K562 (cell line): ENCODE measurements around the gene LRP2BP. TPM values are rescaled to one million over a fixed set of nuclear protein-coding genes. Genes with fewer than 3 reads are reported as not detected.

ENCODE experiments used
- ATAC-seq: fragments of 200-7000 bp; cut with Tn5 transposase; 3 replicates; pipeline ENCODE4 v1.9.1; 2020; ENCODE audit warnings: moderate library complexity
- BruUV-seq: library from RNA; stranded (reverse); fragments of 400-500 nt; replicated peaks from 2 replicates; lab custom pipeline; 2021; lab: Mats Ljungman, UMichigan
- CTCF ChIA-PET: fragments of 300-600 bp; formaldehyde crosslinking; extraction: SDS; loops from one replicate; lab custom pipeline; 2021; ENCODE audit warnings: low intra/inter-chr PET ratio; lab: Yijun Ruan, JAX
- POLR2A ChIA-PET: fragments of 300-600, 350-650 bp; sonication (Branson Sonifier 250); formaldehyde crosslinking; extraction: SDS; loops from one replicate; lab custom pipeline; 2021; ENCODE audit warnings: antibody characterized with exemption, inconsistent platforms; lab: Yijun Ruan, JAX
- DNase-seq, 4 experiments: peaks; one replicate each; pipeline versions ENCODE4 v3.0.0 to v3.0.0-alpha.2; 2011 to 2018; ENCODE audit warnings: low spot score in 3 of 4, mixed read lengths in 3 of 4; ENCODE audit errors: extremely low read depth in 1 of 4
- FAIRE-seq: peaks from 2 replicates; lab custom pipeline; 2011; peaks lifted over from hg19 to GRCh38; lab: Jason Lieb, UNC
- H2AFZ ChIP-seq: 2 replicates; pipeline ENCODE4 v1.6.0; 2011; ENCODE audit warnings: low read depth, low read length, control low read depth, inconsistent platforms
- H3K27ac ChIP-seq: fragments of 200-600 bp; 3 replicates; pipeline ENCODE4 v1.8.0; 2011; ENCODE audit warnings: low read depth, mild to moderate bottlenecking, control low read depth, inconsistent platforms, low read length, moderate library complexity, mixed read lengths; ENCODE audit errors: extremely low read depth
- H3K27me3 ChIP-seq, 2 experiments: fragments of 300-600 bp in 1 of 2; 2 replicates in 1 of 2; 3 replicates in 1 of 2; pipeline versions ENCODE4 v1.6.0 to v1.8.0; 2011; ENCODE audit warnings: inconsistent platforms in 2 of 2, low read length in 2 of 2, mild to moderate bottlenecking in 1 of 2, mixed read lengths in 1 of 2, moderate library complexity in 1 of 2; ENCODE audit not compliant: control insufficient read depth in 2 of 2, insufficient read depth in 2 of 2
- H3K36me3 ChIP-seq: fragments of 300-600 bp; 3 replicates; pipeline ENCODE4 v1.8.0; 2011; ENCODE audit warnings: mild to moderate bottlenecking, low read length, inconsistent platforms; ENCODE audit not compliant: control insufficient read depth, insufficient read depth
- H3K4me1 ChIP-seq, 2 experiments: fragments of 200-600 bp in 1 of 2; replicated peaks in 1 of 2; 2 replicates in 1 of 2; 3 replicates in 1 of 2; pipeline versions ENCODE4 v1.5.1 to v1.8.0; 2011; ENCODE audit warnings: inconsistent platforms in 2 of 2, low read length in 2 of 2, mild to moderate bottlenecking in 1 of 2, mixed read lengths in 1 of 2, moderate library complexity in 1 of 2; ENCODE audit not compliant: control insufficient read depth in 2 of 2, insufficient read depth in 2 of 2
- H3K4me2 ChIP-seq: 2 replicates; pipeline ENCODE4 v1.6.1; 2011; ENCODE audit warnings: low read length, control low read depth, inconsistent platforms, mixed read lengths; ENCODE audit not compliant: insufficient read depth
- H3K4me3 ChIP-seq: fragments of 200-600 bp; sonication (generic), shearing (Covaris generic); 2 replicates; pipeline ENCODE4 v1.5.1; 2016; ENCODE audit warnings: control low read depth, inconsistent platforms
- H3K79me2 ChIP-seq: fragments of 200-600 bp; 3 replicates; pipeline ENCODE4 v1.8.0; 2011; ENCODE audit warnings: low read length, inconsistent platforms; ENCODE audit not compliant: control insufficient read depth, insufficient read depth
- H3K9ac ChIP-seq, 2 experiments: 2 replicates each; pipeline versions ENCODE4 v1.6.0 to v1.6.1; 2011; ENCODE audit warnings: low read depth in 2 of 2, low read length in 2 of 2, control low read depth in 1 of 2, inconsistent platforms in 1 of 2, mild to moderate bottlenecking in 1 of 2, mixed read lengths in 1 of 2; ENCODE audit not compliant: insufficient read depth in 1 of 2
- H3K9me1 ChIP-seq: one replicate; pipeline ENCODE4 v1.6.0; 2011; ENCODE audit warnings: inconsistent platforms, mild to moderate bottlenecking, low read length, moderate library complexity; ENCODE audit not compliant: control insufficient read depth, insufficient read depth
- H3K9me3 ChIP-seq: replicated peaks from 2 replicates; pipeline ENCODE4 v1.5.1; 2011; ENCODE audit warnings: low read depth, low read length, inconsistent platforms; ENCODE audit not compliant: control insufficient read depth, insufficient read depth
- H4K20me1 ChIP-seq: replicated peaks from 2 replicates; pipeline ENCODE4 v1.6.1; 2011; ENCODE audit warnings: low read length, inconsistent platforms, mixed read lengths; ENCODE audit not compliant: control insufficient read depth, insufficient read depth
- ADNP ChIP-seq: fragments of 200-800 bp; sonication (Bioruptor generic); IDR thresholded peaks from 2 replicates; pipeline ENCODE4 v1.6.1; 2016; ENCODE audit warnings: missing genetic modification characterization, missing compliant biosample characterization
- ARID3A ChIP-seq: IDR thresholded peaks from 2 replicates; pipeline ENCODE4 v1.6.1; 2012; ENCODE audit warnings: low read depth, low read length, improper control_type of control experiment, borderline replicate concordance
- DIDO1 ChIP-seq: fragments of 450-650 bp; IDR thresholded peaks from 2 replicates; pipeline ENCODE4 v1.6.1; 2016; ENCODE audit warnings: low read depth, missing biosample characterization, missing genetic modification characterization
- EP300 ChIP-seq: IDR thresholded peaks from 2 replicates; pipeline ENCODE4 v1.6.1; 2012; ENCODE audit warnings: low read length, improper control_type of control experiment
- ERF ChIP-seq: fragments of 450-650 bp; formaldehyde crosslinking; IDR thresholded peaks from 2 replicates; pipeline ENCODE4 v1.4.0; 2020; ENCODE audit warnings: mild to moderate bottlenecking, mixed read lengths
- ETV1 ChIP-seq: fragments of 450-650 bp; conservative IDR thresholded peaks from 2 replicates; pipeline ENCODE4 v1.6.1; 2016; ENCODE audit warnings: missing genetic modification characterization, control low read depth, low read depth, missing compliant biosample characterization
- HNRNPL ChIP-seq: fragments of 200-400 bp; formaldehyde crosslinking; IDR thresholded peaks from 2 replicates; pipeline ENCODE4 v1.6.1; 2017; ENCODE audit warnings: low read depth, mild to moderate bottlenecking, low read length
- KDM4B ChIP-seq, 2 experiments: fragments of 450-650 bp in 1 of 2; sonication (generic) in 1 of 2; IDR thresholded peaks; 2 replicates each; pipeline ENCODE4 v1.6.1; 2016 to 2017; ENCODE audit warnings: borderline replicate concordance in 2 of 2, antibody characterized with exemption in 1 of 2, low read depth in 1 of 2, mild to moderate bottlenecking in 1 of 2
- L3MBTL2 ChIP-seq: fragments of 450-650 bp; IDR thresholded peaks from 2 replicates; pipeline ENCODE4 v1.6.1; 2016; ENCODE audit warnings: mild to moderate bottlenecking, moderate library complexity
- NFATC3 ChIP-seq: fragments of 450-650 bp; IDR thresholded peaks from 2 replicates; pipeline ENCODE4 v1.6.1; 2017; ENCODE audit warnings: mild to moderate bottlenecking
- RAD21 ChIP-seq, 2 experiments: fragments of 250-450 bp in 1 of 2; fragments of 450-650 bp in 1 of 2; sonication (Bioruptor Pico) in 1 of 2; formaldehyde crosslinking in 1 of 2; IDR thresholded peaks in 1 of 2; conservative IDR thresholded peaks in 1 of 2; 2 replicates each; pipeline versions ENCODE4 v1.4.0 to v1.8.0; 2020 to 2022; ENCODE audit warnings: mild to moderate bottlenecking in 2 of 2, moderate library complexity in 1 of 2
- STAT5A ChIP-seq: IDR thresholded peaks from 2 replicates; pipeline ENCODE4 v1.6.1; 2012; ENCODE audit warnings: low read length, inconsistent platforms, borderline replicate concordance
- TAF9B ChIP-seq: fragments of 450-650 bp; IDR thresholded peaks from 2 replicates; pipeline ENCODE4 v1.6.1; 2018; ENCODE audit warnings: mild to moderate bottlenecking; ENCODE audit not compliant: partially characterized antibody
- TBP ChIP-seq: optimal IDR thresholded peaks from 2 replicates; pipeline ENCODE3; 2011; ENCODE audit warnings: low read depth, low read length, improper control_type of control experiment
- ZMIZ1 ChIP-seq, 2 experiments: fragments of 150-350 bp in 1 of 2; IDR thresholded peaks; 2 replicates each; pipeline ENCODE4 v1.6.1; 2012 to 2016; ENCODE audit warnings: low read depth in 2 of 2, low read length in 2 of 2, mild to moderate bottlenecking in 1 of 2, moderate library complexity in 1 of 2
- ZNF12 ChIP-seq: sonication (generic); formaldehyde crosslinking; IDR thresholded peaks from 2 replicates; pipeline ENCODE4 v1.4.0; 2020; ENCODE audit warnings: mild to moderate bottlenecking, missing genetic modification reagents
- WGBS: fragments of 100-300 bp; shearing (Covaris generic); methylation state at CpG from one replicate; pipeline ENCODE4 v1.1.6; 2016; ENCODE audit warnings: low coverage, mixed read lengths; ENCODE audit not compliant: insufficient coverage; ENCODE audit errors: missing lambda C conversion rate; 5-methylcytosine and 5-hydroxymethylcytosine counted together
- in situ Hi-C: fragments of 300-500 bp; cut with MboI; formaldehyde crosslinking; loops from 4 replicates; pipeline ENCODE4 v1.15.0; 2018; ENCODE audit warnings: inconsistent platforms, mixed read lengths
- intact Hi-C: fragments of 100-400 bp; cut with micrococcal nuclease; formaldehyde crosslinking; loops from 2 replicates; pipeline ENCODE4 v1.14.2; 2022
- polyA plus RNA-seq, 8 experiments: library from polyadenylated mRNA; depleted of rRNA in 4 of 8; stranded (reverse) in 5 of 8; unstranded in 3 of 8; fragments of >200 nt; fragmentation: Nextera tagmentation in 2 of 8; fragmentation: Illumina TruSeq in 1 of 8; extraction: Ambion mirVana in 2 of 8; extraction: Trizol in 1 of 8; gene quantifications; 2 replicates each; pipeline versions ENCODE4 v1.2.1 to v1.2.3, GENCODE V29; 2011 to 2014; ENCODE audit warnings: inconsistent platforms in 1 of 8, missing spikeins in 1 of 8
- total RNA-seq, 7 experiments: library from RNA; depleted of rRNA in 6 of 7; stranded (reverse); fragments of >200 nt in 6 of 7; fragmentation: Illumina TruSeq in 2 of 7; extraction: Trizol in 2 of 7; gene quantifications; 2 replicates each; pipeline versions ENCODE4 v1.2.1 to v1.2.3, GENCODE V29; 2011 to 2021; ENCODE audit warnings: low replicate concordance in 1 of 7
- TF ChIP-seq, protein P1 (sequence below): sonication (generic); IDR thresholded peaks from 2 replicates; pipeline ENCODE4 v1.6.1; 2016

The LRP2BP gene
- total and polyA plus RNA-seq, 9 of the 15 experiments (the other 6 are each of a cell fraction or from before 2014, with no cell fraction given), result 0.42 to 2.1 (median 0.62) TPM

- Histone ChIP-seq H2AFZ (no peak overlapping the region), H3K4me3 (no peak overlapping the region), H3K27me3 (no peaks in the 10 kb centered on the region), H3K27ac (no peak overlapping the region), H3K9ac (no peak overlapping the region), H3K9me1 (no peaks in the 10 kb centered on the region), H3K79me2 (no peaks in the 10 kb centered on the region), H3K9me3 (no peaks in the 10 kb centered on the region), H3K36me3 (peaks cover 3% of the 10 kb centered on the region; the same call in 2 of the 3 replicates), H3K4me1 (peaks cover 2 to 5% of the 10 kb centered on the region in 2 experiments), H3K4me2 (no peak overlapping the region), H4K20me1 (no peaks in the 10 kb centered on the region)
- ATAC-seq, result peak; percentile 28; the same call in 1 of the 3 replicates
- intact Hi-C loops (no loop called here), in situ Hi-C loops (no loop called here)
- POLR2A ChIA-PET, result no interaction called here
- no peak for DNase-seq
- no TSS peak for BruUV-seq
- TF ChIP-seq RAD21 (CRISPR knock-in tag; conservative IDR thresholded peaks at IDR 0.05 in 1 of 2, IDR thresholded peaks at IDR 0.05 in 1 of 2), result no peak
- no peak for TF ChIP-seq ZMIZ1 (IDR thresholded peaks at IDR 0.05; ENCODE audit: low read depth in 2 of 2, low read length in 2 of 2)
- TF ChIP-seq L3MBTL2, result no peak
- TF ChIP-seq HNRNPL, result no peak
- no peak for TF ChIP-seq TAF9B
- TF ChIP-seq TBP, result no peak
- TF ChIP-seq, protein P1, sequence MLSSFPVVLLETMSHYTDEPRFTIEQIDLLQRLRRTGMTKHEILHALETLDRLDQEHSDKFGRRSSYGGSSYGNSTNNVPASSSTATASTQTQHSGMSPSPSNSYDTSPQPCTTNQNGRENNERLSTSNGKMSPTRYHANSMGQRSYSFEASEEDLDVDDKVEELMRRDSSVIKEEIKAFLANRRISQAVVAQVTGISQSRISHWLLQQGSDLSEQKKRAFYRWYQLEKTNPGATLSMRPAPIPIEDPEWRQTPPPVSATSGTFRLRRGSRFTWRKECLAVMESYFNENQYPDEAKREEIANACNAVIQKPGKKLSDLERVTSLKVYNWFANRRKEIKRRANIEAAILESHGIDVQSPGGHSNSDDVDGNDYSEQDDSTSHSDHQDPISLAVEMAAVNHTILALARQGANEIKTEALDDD, result no peak
- no peak for TF ChIP-seq STAT5A
- no peak for TF ChIP-seq NFATC3
- TF ChIP-seq ZNF12 (CRISPR knock-in tag), result no peak
- no peak for TF ChIP-seq ADNP (tag)
- no peak for TF ChIP-seq EP300
- TF ChIP-seq ERF (CRISPR knock-in tag), result no peak
- TF ChIP-seq ETV1, result no peak
- TF ChIP-seq DIDO1 (tag), result no peak
- TF ChIP-seq KDM4B (IDR thresholded peaks at IDR 0.05; ENCODE audit: borderline replicate concordance in 2 of 2, low read depth in 1 of 2), result no peak
- no peak for TF ChIP-seq ARID3A
- whole genome bisulfite sequencing, result 71% methylated on average over 7 of the region's 7 CpGs
- CTCF ChIA-PET, result no interaction called here
- FAIRE-seq, result no peak
Measured at GRCh38 chr4:185352202-185352601, 43.5 kb downstream of the LRP2BP start.
